Caco-2 (cell line): Measurements from ENCODE around the gene MSANTD2. TPM values are rescaled to one million over a fixed set of nuclear protein-coding genes. Genes with fewer than 3 reads are reported as not detected.

Source experiments
- BruUV-seq: library from RNA; stranded (reverse); fragments of 400-500 nt; replicated peaks from 2 replicates; lab custom pipeline; 2021; lab: Mats Ljungman, UMichigan
- CTCF ChIA-PET: fragments of 300-600 bp; sonication (Branson Sonifier 250); formaldehyde crosslinking; loops from one replicate; lab custom pipeline; 2022; ENCODE audit warnings: antibody characterized with exemption; lab: Charles Lee
- POLR2A ChIA-PET: fragments of 300-600 bp; sonication (Branson Sonifier 250); formaldehyde crosslinking; loops from one replicate; lab custom pipeline; 2022; ENCODE audit warnings: antibody characterized with exemption; lab: Charles Lee
- DNase-seq, 2 experiments: peaks; one replicate each; pipeline versions ENCODE4 v3.0.0 to v3.0.0-alpha.2; 2020 to 2022
- H3K27me3 ChIP-seq: replicated peaks from 2 replicates; pipeline ENCODE4 v1.6.0; 2011; ENCODE audit warnings: low read length; ENCODE audit not compliant: control insufficient read depth, insufficient read depth
- H3K36me3 ChIP-seq: 2 replicates; pipeline ENCODE4 v1.5.1; 2011; ENCODE audit warnings: low read length; ENCODE audit not compliant: control insufficient read depth, insufficient read depth
- H3K4me1 ChIP-seq: fragments of 250-450 bp; sonication (Bioruptor Pico); 2 replicates; pipeline ENCODE4 v1.5.1; 2020; ENCODE audit warnings: mild to moderate bottlenecking
- H3K4me3 ChIP-seq: 2 replicates; pipeline ENCODE4 v1.5.1; 2011; ENCODE audit warnings: low read depth, mild to moderate bottlenecking, control low read depth, low read length
- H3K9me3 ChIP-seq: fragments of 250-450 bp; sonication (Bioruptor Pico); 2 replicates; pipeline ENCODE4 v1.5.1; 2020; ENCODE audit warnings: mild to moderate bottlenecking, moderate library complexity
- H3K27ac Mint-ChIP-seq: one replicate; pipeline ENCODE4 v1.8.0; 2022; ENCODE audit warnings: mixed read lengths; ENCODE audit not compliant: unreplicated experiment
- H3K27me3 Mint-ChIP-seq: one replicate; pipeline ENCODE4 v1.8.0; 2022; ENCODE audit warnings: mixed read lengths; ENCODE audit not compliant: insufficient read depth, unreplicated experiment
- H3K36me3 Mint-ChIP-seq: one replicate; pipeline ENCODE4 v1.8.0; 2022; ENCODE audit warnings: mild to moderate bottlenecking, mixed read lengths; ENCODE audit not compliant: insufficient read depth, unreplicated experiment
- H3K4me1 Mint-ChIP-seq: one replicate; pipeline ENCODE4 v1.8.0; 2022; ENCODE audit warnings: low read depth, mixed read lengths; ENCODE audit not compliant: unreplicated experiment
- H3K4me3 Mint-ChIP-seq: one replicate; pipeline ENCODE4 v1.8.0; 2022; ENCODE audit warnings: mild to moderate bottlenecking, moderate library complexity, mixed read lengths; ENCODE audit not compliant: unreplicated experiment
- H3K9me3 Mint-ChIP-seq: one replicate; pipeline ENCODE4 v1.8.0; 2022; ENCODE audit warnings: mixed read lengths; ENCODE audit not compliant: unreplicated experiment
- intact Hi-C: fragments of 100-400 bp; cut with micrococcal nuclease; formaldehyde crosslinking; loops from one replicate; pipeline ENCODE4 v1.10.0; 2022; ENCODE audit not compliant: unreplicated experiment
- total RNA-seq: library from RNA; stranded (reverse); gene quantifications from 2 replicates; pipeline ENCODE4 v1.2.3, GENCODE V29; 2022
- TF ChIP-seq, protein P1 (sequence below), 2 experiments: fragments of 200-600 bp in 1 of 2; IDR thresholded peaks; 1 replicate in 1 of 2; 2 replicates in 1 of 2; pipeline versions ENCODE4 v1.5.1 to v1.8.0; 2011 to 2022; ENCODE audit warnings: antibody characterized with exemption in 1 of 2, control low read depth in 1 of 2, inconsistent platforms in 1 of 2, low read depth in 1 of 2, low read length in 1 of 2, mild to moderate bottlenecking in 1 of 2, moderate library complexity in 1 of 2; ENCODE audit not compliant: insufficient read depth in 1 of 2, severe bottlenecking in 1 of 2, unreplicated experiment in 1 of 2

The MSANTD2 gene
- total RNA-seq, 1 experiment from 2014 or later, result 28.3 TPM

DNA sequence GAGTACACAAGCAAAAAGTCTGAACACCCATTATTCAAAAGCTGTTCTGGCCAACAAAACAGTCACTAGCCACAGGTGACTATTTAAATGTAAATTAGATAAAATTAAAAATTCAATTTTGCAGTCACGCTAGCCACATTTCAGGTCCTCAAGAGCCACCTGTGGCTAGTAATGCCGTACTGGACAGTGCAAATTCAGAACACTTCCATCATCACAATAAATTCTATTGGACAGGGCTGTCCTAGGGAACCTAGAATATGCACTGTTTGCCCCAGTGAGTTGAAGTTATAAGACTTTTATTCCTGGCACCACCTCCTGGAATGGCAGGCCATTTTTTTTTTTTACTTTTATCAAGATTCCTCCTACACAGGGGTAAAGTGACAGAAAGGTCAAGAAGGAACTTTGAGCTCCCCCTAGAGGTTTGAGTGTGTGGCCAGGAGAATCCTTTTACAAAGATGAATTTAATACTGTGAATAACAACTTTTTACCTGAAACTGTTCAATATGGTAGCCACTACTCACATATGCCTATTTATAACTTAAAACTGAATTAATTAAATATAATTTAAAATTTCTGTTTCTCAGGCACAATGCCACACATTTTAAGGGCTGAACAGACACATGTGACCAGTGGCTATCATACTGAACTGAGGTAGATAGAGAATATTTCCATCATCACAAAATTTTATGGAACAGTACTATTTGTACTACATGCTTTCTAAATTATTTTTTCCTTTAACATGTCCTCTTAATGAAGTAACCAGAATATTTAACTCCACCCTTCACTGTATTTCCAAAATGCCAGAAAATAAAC lies 6.5 kb downstream of the MSANTD2 start:
- Mint-ChIP-seq H3K36me3 (no peaks in the 10 kb centered on the region), H3K4me1 (peaks cover 24% of the 10 kb centered on the region), H3K4me3 (no peak overlapping the region), H3K9me3 (no peaks in the 10 kb centered on the region), H3K27me3 (no peaks in the 10 kb centered on the region), H3K27ac (no peak overlapping the region)
- intact Hi-C loops, result loop anchor here (1.0 to 2.0 kb wide), 7 partner anchors 15 to 149 kb away; no protein-coding TSS in a partner anchor
- ChIA-PET CTCF (interaction anchor here (0.6 to 2.7 kb wide), 23 partner anchors 8 to 1732 kb away, joined by 3 to 26 read pairs (median 5); partner anchors contain the start of genes ESAM, HSPA8, NRGN and SIAE), POLR2A (interaction anchor here (0.6 kb wide), 1 partner anchor 1367 kb away, joined by 3 read pairs; no protein-coding TSS in a partner anchor)
- no TSS peak for BruUV-seq
- Histone ChIP-seq H3K9me3 (no peaks in the 10 kb centered on the region), H3K27me3 (no peaks in the 10 kb centered on the region), H3K4me1 (peaks cover 5% of the 10 kb centered on the region; the same call in 1 of the 2 replicates), H3K4me3 (no peak overlapping the region), H3K36me3 (no peaks in the 10 kb centered on the region)
- TF ChIP-seq, protein P1, sequence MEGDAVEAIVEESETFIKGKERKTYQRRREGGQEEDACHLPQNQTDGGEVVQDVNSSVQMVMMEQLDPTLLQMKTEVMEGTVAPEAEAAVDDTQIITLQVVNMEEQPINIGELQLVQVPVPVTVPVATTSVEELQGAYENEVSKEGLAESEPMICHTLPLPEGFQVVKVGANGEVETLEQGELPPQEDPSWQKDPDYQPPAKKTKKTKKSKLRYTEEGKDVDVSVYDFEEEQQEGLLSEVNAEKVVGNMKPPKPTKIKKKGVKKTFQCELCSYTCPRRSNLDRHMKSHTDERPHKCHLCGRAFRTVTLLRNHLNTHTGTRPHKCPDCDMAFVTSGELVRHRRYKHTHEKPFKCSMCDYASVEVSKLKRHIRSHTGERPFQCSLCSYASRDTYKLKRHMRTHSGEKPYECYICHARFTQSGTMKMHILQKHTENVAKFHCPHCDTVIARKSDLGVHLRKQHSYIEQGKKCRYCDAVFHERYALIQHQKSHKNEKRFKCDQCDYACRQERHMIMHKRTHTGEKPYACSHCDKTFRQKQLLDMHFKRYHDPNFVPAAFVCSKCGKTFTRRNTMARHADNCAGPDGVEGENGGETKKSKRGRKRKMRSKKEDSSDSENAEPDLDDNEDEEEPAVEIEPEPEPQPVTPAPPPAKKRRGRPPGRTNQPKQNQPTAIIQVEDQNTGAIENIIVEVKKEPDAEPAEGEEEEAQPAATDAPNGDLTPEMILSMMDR (IDR thresholded peaks at IDR 0.05; ENCODE audit: insufficient read depth in 1 of 2, low read depth in 1 of 2, low read length in 1 of 2, severe bottlenecking in 1 of 2, unreplicated experiment in 1 of 2), result peak; percentile 85 to 94
- peak in 1 of 2 experiments; percentile 79 for DNase-seq

DNA sequence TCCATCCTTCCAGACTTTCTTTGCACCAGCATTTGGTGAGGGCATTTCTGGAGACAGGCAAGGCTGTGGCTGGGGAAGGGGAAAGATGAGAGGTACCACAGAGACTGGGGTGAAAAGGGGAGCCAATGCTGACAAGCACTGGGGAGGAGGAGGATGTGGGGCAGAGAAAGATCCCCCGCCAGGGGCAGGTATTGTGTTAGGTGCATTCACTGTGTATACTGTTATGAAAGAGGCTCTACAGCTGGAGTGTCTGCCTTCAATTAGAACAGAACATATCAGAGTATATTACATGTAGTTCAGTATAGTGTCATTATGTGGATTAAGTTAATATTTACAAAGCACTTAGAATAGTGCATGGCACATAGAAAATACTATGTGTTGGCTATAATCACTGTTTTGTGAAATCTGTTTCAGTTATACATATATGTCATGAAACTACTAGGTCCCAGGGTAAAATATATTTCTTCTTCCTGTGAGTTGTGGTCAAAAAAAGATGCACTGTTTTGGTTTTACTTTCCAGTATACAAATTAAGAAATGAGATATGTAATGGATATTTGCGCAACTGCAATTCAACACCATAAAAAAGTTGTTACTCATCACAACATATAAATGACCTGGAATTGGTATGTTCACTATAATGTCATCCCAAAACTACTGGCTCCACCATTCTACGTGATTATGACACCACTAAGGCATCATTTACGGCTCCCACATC lies 8.4 kb downstream of the MSANTD2 start:
- Histone ChIP-seq H3K9me3 (no peaks in the 10 kb centered on the region), H3K4me3 (no peak overlapping the region), H3K4me1 (no peaks in the 10 kb centered on the region; the same call in 1 of the 2 replicates), H3K27me3 (no peaks in the 10 kb centered on the region), H3K36me3 (no peaks in the 10 kb centered on the region)
- intact Hi-C loops, result loop anchor here (2.0 kb wide), 1 partner anchor 13 kb away; no protein-coding TSS in a partner anchor
- TF ChIP-seq, protein P1 (IDR thresholded peaks at IDR 0.05; ENCODE audit: insufficient read depth in 1 of 2, low read depth in 1 of 2, low read length in 1 of 2, severe bottlenecking in 1 of 2, unreplicated experiment in 1 of 2), result no peak
- no peaks in the 10 kb centered on the region for H3K27me3 Mint-ChIP-seq
- no peak overlapping the region for H3K4me3 Mint-ChIP-seq
- BruUV-seq, result no TSS peak
- ChIA-PET CTCF (no interaction called here), POLR2A (no interaction called here)
- no peaks in the 10 kb centered on the region for H3K36me3 Mint-ChIP-seq
- no peak overlapping the region for H3K27ac Mint-ChIP-seq
- H3K4me1 Mint-ChIP-seq, result peaks cover 15% of the 10 kb centered on the region
- no peak for DNase-seq
- H3K9me3 Mint-ChIP-seq, result no peaks in the 10 kb centered on the region

DNA sequence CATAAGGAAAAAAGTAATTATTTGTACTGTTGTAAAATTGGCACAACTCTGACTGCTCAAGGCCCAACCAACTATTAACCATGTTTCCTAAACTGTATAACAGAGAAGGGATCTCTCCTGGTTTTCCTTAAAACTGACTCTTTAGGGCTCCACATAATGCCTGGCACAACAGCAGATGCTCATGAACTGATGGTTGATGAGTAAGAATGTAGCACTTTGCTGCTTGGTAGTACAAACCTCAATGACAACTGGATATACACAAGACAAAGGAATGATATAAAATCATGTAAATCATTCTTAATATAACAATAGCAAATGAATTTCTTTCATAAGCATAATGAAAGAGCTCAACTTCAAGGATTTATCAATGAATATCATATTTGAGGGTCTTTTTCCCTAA lies 11.7 kb downstream of the MSANTD2 start:
- Histone ChIP-seq H3K9me3 (no peaks in the 10 kb centered on the region), H3K4me3 (no peak overlapping the region), H3K36me3 (no peaks in the 10 kb centered on the region), H3K27me3 (no peaks in the 10 kb centered on the region), H3K4me1 (peaks cover 9% of the 10 kb centered on the region)
- Mint-ChIP-seq H3K4me3 (no peak overlapping the region), H3K27ac (no peak overlapping the region), H3K27me3 (no peaks in the 10 kb centered on the region), H3K9me3 (no peaks in the 10 kb centered on the region), H3K36me3 (no peaks in the 10 kb centered on the region), H3K4me1 (peaks cover 33% of the 10 kb centered on the region)
- no peak for DNase-seq
- intact Hi-C loops, result no loop called here
- no TSS peak for BruUV-seq
- TF ChIP-seq, protein P1 (IDR thresholded peaks at IDR 0.05; ENCODE audit: insufficient read depth in 1 of 2, low read depth in 1 of 2, low read length in 1 of 2, severe bottlenecking in 1 of 2, unreplicated experiment in 1 of 2), result no peak
- CTCF ChIA-PET, result no interaction called here
- POLR2A ChIA-PET, result no interaction called here
